GM23248 (cell line): ENCODE results near the gene SERINC2.
"Not testable (repeated sequence)": the region's sequence is repeated elsewhere in the genome, so short reads cannot be mapped to it uniquely, and the experiment has no call there.

ENCODE experiments used
- EZH2 ChIP-seq: fragments of 200-600 bp; sonication (generic); IDR thresholded peaks from 2 replicates; pipeline ENCODE4 v1.6.1; 2018; ENCODE audit warnings: antibody characterized with exemption, mild to moderate bottlenecking; ENCODE audit not compliant: insufficient read depth, poor library complexity, severe bottlenecking
- EZH2phosphoT487 ChIP-seq: fragments of 200-600 bp; sonication (generic); IDR thresholded peaks from 2 replicates; pipeline ENCODE4 v1.6.1; 2018; ENCODE audit warnings: antibody characterized with exemption, moderate library complexity, mild to moderate bottlenecking, low read depth; ENCODE audit not compliant: insufficient read depth

DNA sequence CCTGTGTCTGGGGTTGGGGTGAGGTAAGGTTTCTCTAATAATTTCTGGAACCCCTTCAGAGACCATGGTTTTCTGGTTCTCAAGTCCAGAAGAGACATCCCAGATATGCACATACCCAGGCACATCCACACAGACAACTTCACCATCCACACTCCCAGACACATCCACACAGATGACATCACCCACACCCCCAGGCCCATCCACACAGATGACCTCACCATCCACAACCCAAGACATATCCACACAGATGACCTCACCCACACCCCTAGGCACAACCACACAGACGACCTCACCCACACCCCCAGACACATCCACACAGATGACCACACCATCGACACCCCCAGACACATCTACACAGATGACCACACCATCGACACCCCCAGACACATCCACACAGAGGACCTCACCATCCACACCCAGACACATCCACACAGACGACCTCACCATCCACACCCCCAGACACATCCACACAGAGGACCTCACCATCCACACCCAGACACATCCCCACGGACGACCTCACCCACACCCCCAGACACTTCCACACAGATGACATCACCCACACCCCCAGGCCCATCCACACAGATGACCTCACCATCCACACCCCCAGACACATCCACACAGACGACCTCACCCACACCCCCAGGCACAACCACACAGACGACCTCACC is 26.3 kb upstream of the SERINC2 start:
- not testable (repeated sequence) for TF ChIP-seq EZH2, EZH2phosphoT487
